Trophoblast cell (in vitro differentiated cells and primary cell): ENCODE data around the gene GPBAR1.
A peak's percentile ranks its signal among the peaks of the same experiment; 100 is the strongest.

Source experiments
- DNase-seq, 2 donors: peaks; one replicate each; pipeline ENCODE4 v3.0.0-alpha.2; 2016
- H2AFZ ChIP-seq: 2 replicates; pipeline ENCODE4 v1.6.1; 2013; ENCODE audit warnings: low read length, moderate library complexity, mild to moderate bottlenecking; ENCODE audit not compliant: insufficient read depth, poor library complexity
- H2AK5ac ChIP-seq: 2 replicates; pipeline ENCODE4 v1.6.1; 2013; ENCODE audit warnings: mild to moderate bottlenecking, low read length
- H2BK120ac ChIP-seq: 2 replicates; pipeline ENCODE4 v1.6.1; 2013; ENCODE audit warnings: low read length, mild to moderate bottlenecking, moderate library complexity; ENCODE audit not compliant: insufficient read depth, poor library complexity
- H2BK12ac ChIP-seq: 2 replicates; pipeline ENCODE4 v1.6.1; 2013; ENCODE audit warnings: mild to moderate bottlenecking, low read length, moderate library complexity
- H2BK5ac ChIP-seq: 2 replicates; pipeline ENCODE4 v1.6.1; 2013; ENCODE audit warnings: low read length, low read depth, moderate library complexity, mild to moderate bottlenecking; ENCODE audit not compliant: poor library complexity
- H3K14ac ChIP-seq: 2 replicates; pipeline ENCODE4 v1.6.1; 2013; ENCODE audit warnings: mild to moderate bottlenecking, low read length
- H3K18ac ChIP-seq: 2 replicates; pipeline ENCODE4 v1.6.1; 2013; ENCODE audit warnings: mild to moderate bottlenecking, low read length
- H3K23ac ChIP-seq: 2 replicates; pipeline ENCODE4 v1.6.1; 2013; ENCODE audit warnings: low read length
- H3K27ac ChIP-seq: 2 replicates; pipeline ENCODE4 v1.5.1; 2013; ENCODE audit warnings: low read depth, mild to moderate bottlenecking, inconsistent platforms, low read length, moderate library complexity
- H3K27me3 ChIP-seq: 2 replicates; pipeline ENCODE4 v1.6.1; 2013; ENCODE audit warnings: inconsistent platforms, mild to moderate bottlenecking, low read length, moderate library complexity; ENCODE audit not compliant: insufficient read depth
- H3K36me3 ChIP-seq, 2 experiments: 1 replicate in 1 of 2; 2 replicates in 1 of 2; pipeline ENCODE4 v1.6.1; 2013; ENCODE audit warnings: low read length in 2 of 2, mild to moderate bottlenecking in 2 of 2, moderate library complexity in 1 of 2; ENCODE audit not compliant: insufficient read depth in 2 of 2, control insufficient read depth in 1 of 2
- H3K4ac ChIP-seq: 2 replicates; pipeline ENCODE4 v1.6.1; 2013; ENCODE audit warnings: low read depth, mild to moderate bottlenecking, low read length, moderate library complexity
- H3K4me1 ChIP-seq, 2 experiments: 1 replicate in 1 of 2; 2 replicates in 1 of 2; pipeline ENCODE4 v1.6.1; 2013; ENCODE audit warnings: low read length in 2 of 2, mild to moderate bottlenecking in 2 of 2, moderate library complexity in 1 of 2; ENCODE audit not compliant: insufficient read depth in 2 of 2, control insufficient read depth in 1 of 2
- H3K4me2 ChIP-seq: 2 replicates; pipeline ENCODE4 v1.6.1; 2013; ENCODE audit warnings: inconsistent platforms, mild to moderate bottlenecking, low read length, moderate library complexity
- H3K4me3 ChIP-seq: 2 replicates; pipeline ENCODE4 v1.5.1; 2013; ENCODE audit warnings: mild to moderate bottlenecking, low read depth, low read length, inconsistent platforms
- H3K79me1 ChIP-seq: one replicate; pipeline ENCODE4 v1.6.1; 2013; ENCODE audit warnings: low read length
- H3K79me2 ChIP-seq: 2 replicates; pipeline ENCODE4 v1.6.1; 2013; ENCODE audit warnings: low read length, mild to moderate bottlenecking; ENCODE audit not compliant: control insufficient read depth, insufficient read depth, poor library complexity
- H3K9ac ChIP-seq: 2 replicates; pipeline ENCODE4 v1.6.1; 2013; ENCODE audit warnings: mild to moderate bottlenecking, low read length
- H3K9me3 ChIP-seq: 2 replicates; pipeline ENCODE4 v1.6.1; 2013; ENCODE audit warnings: low read depth, mild to moderate bottlenecking, control low read depth, inconsistent platforms, low read length; ENCODE audit not compliant: insufficient read depth
- H4K12ac ChIP-seq: 2 replicates; pipeline ENCODE4 v1.6.1; 2013; ENCODE audit warnings: low read depth, mild to moderate bottlenecking, low read length, moderate library complexity
- H4K8ac ChIP-seq: 2 replicates; pipeline ENCODE4 v1.6.1; 2013; ENCODE audit warnings: low read depth, mild to moderate bottlenecking, low read length, moderate library complexity
- H4K91ac ChIP-seq: one replicate; pipeline ENCODE4 v1.6.1; 2013; ENCODE audit warnings: low read depth, mild to moderate bottlenecking, low read length, moderate library complexity
- WGBS: extraction: QIAGEN DNeasy Blood & Tissue Kit; methylation state at CpG from one replicate; pipeline ENCODE4 v1.1.7; 2013; ENCODE audit warnings: missing lambda C conversion rate; ENCODE audit not compliant: insufficient read length, insufficient coverage; ENCODE audit errors: extremely low coverage; 5-methylcytosine and 5-hydroxymethylcytosine counted together

Gene GPBAR1

DNA sequence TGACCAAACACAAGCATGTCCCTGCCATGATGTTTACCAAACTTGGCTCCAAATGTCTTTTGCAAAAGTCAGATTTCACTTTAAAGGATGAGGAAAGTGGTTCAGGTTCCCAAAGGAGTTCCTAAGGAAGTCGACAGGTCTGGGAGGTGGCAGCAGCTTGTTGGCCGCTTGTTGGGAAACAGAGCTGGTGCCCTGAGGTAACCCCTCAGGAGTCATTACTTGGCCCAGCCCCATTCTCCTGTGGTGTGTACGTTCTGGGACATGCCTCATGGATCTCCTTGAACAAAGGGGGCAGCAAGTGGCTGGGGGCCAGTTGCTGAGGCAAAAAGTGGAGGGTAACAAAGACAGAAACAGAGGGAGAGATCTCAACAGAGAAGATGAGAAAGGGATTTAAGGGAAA lies 20.6 kb downstream of the GPBAR1 start:
- Histone ChIP-seq H2BK5ac (peak overlapping the region; percentile 96), H3K9me3 (peaks cover 3% of the 10 kb centered on the region), H3K36me3 (peaks cover 49% of the 10 kb centered on the region in 2 experiments), H3K4me2 (no peak overlapping the region), H3K9ac (no peak overlapping the region), H3K79me2 (peaks cover 21% of the 10 kb centered on the region), H2AK5ac (peak overlapping the region; percentile 95), H3K14ac (peak overlapping the region; percentile 91), H4K91ac (peak overlapping the region; percentile 98), H2AFZ (no peak overlapping the region), H4K8ac (peak overlapping the region; percentile 39), H3K27ac (peak overlapping the region; percentile 97), H3K4me1 (peaks cover 38 to 45% of the 10 kb centered on the region in 2 experiments), H4K12ac (peak overlapping the region; percentile 13), H2BK120ac (peak overlapping the region; percentile 97), H3K27me3 (no peaks in the 10 kb centered on the region), H3K18ac (peak overlapping the region; percentile 88), H3K79me1 (peaks cover 34% of the 10 kb centered on the region), H3K23ac (no peak overlapping the region), H3K4ac (peak overlapping the region; percentile 82), H3K4me3 (no peak overlapping the region), H2BK12ac (peak overlapping the region; percentile 89)
- peak; percentile 78 to 83 for DNase-seq
- no CpG with 5 or more reads among the region's 3 CpGs for WGBS

DNA sequence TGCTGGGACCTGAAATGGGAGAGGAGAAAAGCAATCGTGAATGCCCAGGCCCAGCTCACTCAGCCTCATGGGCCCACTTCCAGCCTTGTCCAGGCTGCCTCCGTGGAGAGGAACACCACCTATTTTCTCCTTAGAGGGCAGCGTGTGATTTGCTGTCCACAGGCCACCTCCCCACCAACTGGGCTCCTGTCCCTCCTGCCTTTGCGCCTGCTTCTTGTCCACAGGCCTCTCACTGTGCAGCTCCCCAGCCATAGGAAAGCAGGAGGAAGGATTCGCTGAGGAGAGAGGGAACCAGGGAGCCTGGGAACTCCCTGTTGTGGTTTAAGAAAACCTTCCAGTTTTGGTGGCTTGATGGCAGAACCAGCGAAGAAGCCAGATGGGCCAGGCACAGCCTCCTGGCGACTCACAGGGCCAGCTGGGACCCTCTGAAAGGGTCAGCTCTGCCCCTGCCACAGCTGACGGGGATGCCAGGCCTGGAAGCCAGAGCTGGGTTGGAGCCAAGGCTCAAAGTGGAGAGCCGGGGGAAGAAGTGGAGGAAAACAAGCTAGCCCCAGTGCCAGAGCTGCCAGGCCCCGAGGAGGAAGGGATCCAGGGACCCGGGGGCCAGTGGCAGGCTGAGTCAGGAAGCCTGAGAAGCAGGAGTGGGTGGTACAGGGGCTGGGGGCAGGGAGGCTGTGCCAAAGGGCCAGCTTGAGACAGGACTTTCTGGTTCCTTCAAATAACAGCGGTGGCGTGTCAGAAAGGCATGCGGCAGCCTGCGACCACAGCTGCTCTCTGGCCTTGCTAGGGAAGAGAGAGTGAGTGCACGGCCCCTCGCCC lies 21.6 kb downstream of the GPBAR1 start:
- H2BK5ac ChIP-seq, result peak overlapping the region; percentile 96
- H2AFZ ChIP-seq, result peak overlapping the region; percentile 23
- H3K4me1 ChIP-seq, result peaks cover 44 to 53% of the 10 kb centered on the region in 2 experiments
- H3K4ac ChIP-seq, result peak overlapping the region; percentile 82
- H2BK12ac ChIP-seq, result peak overlapping the region; percentile 89
- peak overlapping the region; percentile 97 for H3K27ac ChIP-seq
- H3K23ac ChIP-seq, result no peak overlapping the region
- peak overlapping the region; percentile 29 for H3K9ac ChIP-seq
- H3K79me2 ChIP-seq, result peaks cover 23% of the 10 kb centered on the region
- peak overlapping the region; percentile 91 for H3K14ac ChIP-seq
- peak overlapping the region; percentile 97 for H2BK120ac ChIP-seq
- peak overlapping the region; percentile 41 for H3K4me2 ChIP-seq
- peak; percentile 96 to 97 for DNase-seq
- peak overlapping the region; percentile 88 for H3K18ac ChIP-seq
- peaks cover 40% of the 10 kb centered on the region for H3K79me1 ChIP-seq
- peak overlapping the region; percentile 71 for H4K12ac ChIP-seq
- H3K9me3 ChIP-seq, result peaks cover 3% of the 10 kb centered on the region
- no peaks in the 10 kb centered on the region for H3K27me3 ChIP-seq
- peak overlapping the region; percentile 95 for H2AK5ac ChIP-seq
- H4K8ac ChIP-seq, result peak overlapping the region; percentile 81
- peaks cover 40% of the 10 kb centered on the region in 2 experiments for H3K36me3 ChIP-seq
- H4K91ac ChIP-seq, result peak overlapping the region; percentile 98
- WGBS, result no CpG with 5 or more reads among the region's 17 CpGs
- no peak overlapping the region for H3K4me3 ChIP-seq

DNA sequence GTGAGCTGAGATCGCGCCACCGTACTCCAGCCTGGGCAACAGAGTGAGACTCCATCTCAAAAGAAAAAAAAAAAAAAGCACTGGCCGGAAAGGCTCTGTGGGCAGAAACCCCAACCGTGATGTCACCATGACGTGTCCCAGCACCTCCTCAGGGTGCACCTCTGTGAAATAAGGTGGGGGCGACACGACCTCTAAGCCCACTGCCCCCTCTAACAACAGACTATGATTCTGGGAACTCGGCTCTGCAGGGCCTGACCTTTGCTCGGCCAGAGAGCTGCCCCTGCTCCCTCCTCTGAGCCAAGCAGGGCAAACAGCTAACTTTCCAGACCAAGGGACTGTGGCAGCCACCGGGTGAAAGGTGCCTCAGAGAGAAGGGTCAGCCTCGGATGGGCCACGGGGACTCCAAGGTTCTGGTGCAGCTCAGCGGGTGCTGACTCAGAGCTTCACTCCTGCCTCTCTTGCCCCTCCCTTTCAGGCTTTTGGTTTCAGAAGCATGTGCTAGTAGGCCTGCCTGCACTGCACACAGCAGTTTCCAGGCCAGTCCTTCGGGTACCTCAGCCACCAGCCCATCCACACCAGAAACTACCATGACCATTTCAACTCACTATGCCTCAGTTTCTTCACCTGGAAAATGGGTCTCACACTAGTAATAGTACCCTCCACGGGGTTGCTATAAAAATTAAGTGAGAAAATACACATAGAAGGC lies 23.4 kb downstream of the GPBAR1 start:
- Histone ChIP-seq H4K91ac (peak overlapping the region; percentile 69), H2BK5ac (peak overlapping the region; percentile 67), H3K4me3 (no peak overlapping the region), H4K8ac (peak overlapping the region; percentile 5), H2AK5ac (peak overlapping the region; percentile 82), H3K14ac (peak overlapping the region; percentile 1), H2AFZ (no peak overlapping the region), H4K12ac (no peak overlapping the region), H3K4ac (peak overlapping the region; percentile 1), H3K27ac (peak overlapping the region; percentile 73), H3K4me2 (peak overlapping the region; percentile 10), H3K36me3 (peaks cover 21 to 23% of the 10 kb centered on the region in 2 experiments), H3K9me3 (peaks cover 3% of the 10 kb centered on the region), H2BK120ac (peak overlapping the region; percentile 67), H3K18ac (peak overlapping the region; percentile 75), H3K79me1 (peaks cover 44% of the 10 kb centered on the region), H3K9ac (no peak overlapping the region), H2BK12ac (peak overlapping the region; percentile 64), H3K27me3 (no peaks in the 10 kb centered on the region), H3K4me1 (peaks cover 48 to 58% of the 10 kb centered on the region in 2 experiments), H3K23ac (no peak overlapping the region), H3K79me2 (peaks cover 23% of the 10 kb centered on the region)
- no CpG with 5 or more reads among the region's 16 CpGs for WGBS
- DNase-seq, result peak; percentile 89 to 93

DNA sequence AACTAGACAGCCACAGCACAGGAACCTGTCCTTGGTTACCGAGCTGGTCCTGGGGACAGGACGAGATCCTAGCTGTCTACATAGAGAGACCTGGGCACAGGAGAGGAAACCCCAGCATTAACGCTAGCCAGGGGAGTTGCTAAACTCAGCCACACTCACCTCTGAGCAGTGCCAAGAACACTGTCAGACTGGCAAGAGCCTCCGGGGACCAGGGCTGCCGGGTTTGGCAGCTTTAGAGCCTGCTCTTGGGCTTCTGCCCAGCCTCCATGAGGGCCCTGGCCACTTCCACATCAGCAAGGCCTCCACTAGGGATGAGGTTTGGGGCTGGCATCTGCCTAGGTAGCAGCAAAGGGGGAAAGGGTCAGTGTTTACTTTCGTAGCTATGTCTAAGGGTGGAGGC lies 24.8 kb downstream of the GPBAR1 start:
- H2AK5ac ChIP-seq, result peak overlapping the region; percentile 86
- no peak for DNase-seq
- H3K27ac ChIP-seq, result peak overlapping the region; percentile 18
- WGBS, result no CpG with 5 or more reads among the region's 6 CpGs
- H4K8ac ChIP-seq, result peak overlapping the region; percentile 39
- H3K23ac ChIP-seq, result no peak overlapping the region
- H3K18ac ChIP-seq, result peak overlapping the region; percentile 13
- H2AFZ ChIP-seq, result no peak overlapping the region
- H4K91ac ChIP-seq, result peak overlapping the region; percentile 79
- H2BK5ac ChIP-seq, result peak overlapping the region; percentile 24
- peak overlapping the region; percentile 53 for H2BK12ac ChIP-seq
- H4K12ac ChIP-seq, result peak overlapping the region; percentile 2
- H3K4me2 ChIP-seq, result no peak overlapping the region
- H3K4me3 ChIP-seq, result no peak overlapping the region
- no peaks in the 10 kb centered on the region for H3K27me3 ChIP-seq
- H2BK120ac ChIP-seq, result peak overlapping the region; percentile 83
- peaks cover 59 to 66% of the 10 kb centered on the region in 2 experiments for H3K4me1 ChIP-seq
- H3K36me3 ChIP-seq, result peaks cover 8 to 10% of the 10 kb centered on the region in 2 experiments
- H3K79me1 ChIP-seq, result peaks cover 51% of the 10 kb centered on the region
- peak overlapping the region; percentile 37 for H3K4ac ChIP-seq
- H3K9me3 ChIP-seq, result no peaks in the 10 kb centered on the region
- peak overlapping the region; percentile 59 for H3K14ac ChIP-seq
- H3K9ac ChIP-seq, result no peak overlapping the region
- peaks cover 27% of the 10 kb centered on the region for H3K79me2 ChIP-seq
